Activated B cell treated with CpG ODN at 0.5 μM for 24 hours (primary cell): Measurements from ENCODE around the gene EPHA3. TPM values are rescaled to one million over a fixed set of nuclear protein-coding genes. Genes with fewer than 3 reads are reported as not detected.

ENCODE experiments used
- ATAC-seq: fragments of 200-7000 bp; cut with Tn5 transposase; one replicate; pipeline ENCODE4 v1.10.0; 2021; ENCODE audit warnings: low read depth, mild to moderate bottlenecking, moderate library complexity
- CTCF ChIA-PET: fragments of 350-600 bp; sonication (Branson Sonifier 250); formaldehyde crosslinking; loops from one replicate; lab custom pipeline; 2021; ENCODE audit warnings: antibody characterized with exemption; lab: Charles Lee
- POLR2A ChIA-PET: fragments of 350-600 bp; sonication (Branson Sonifier 250); formaldehyde crosslinking; loops from one replicate; lab custom pipeline; 2021; ENCODE audit warnings: antibody characterized with exemption; lab: Charles Lee
- DNase-seq: peaks from one replicate; pipeline ENCODE4 v3.0.0; 2022
- H3K27ac Mint-ChIP-seq: one replicate; pipeline ENCODE4 v1.8.0; 2020; ENCODE audit warnings: mixed read lengths
- H3K27me3 Mint-ChIP-seq: one replicate; pipeline ENCODE4 v1.8.0; 2021; ENCODE audit warnings: mixed read lengths
- H3K36me3 Mint-ChIP-seq: one replicate; pipeline ENCODE4 v1.8.0; 2021; ENCODE audit warnings: low read depth, mixed read lengths
- H3K4me1 Mint-ChIP-seq: one replicate; pipeline ENCODE4 v1.8.0; 2021; ENCODE audit warnings: mixed read lengths
- H3K4me3 Mint-ChIP-seq: one replicate; pipeline ENCODE4 v1.8.0; 2020; ENCODE audit warnings: mild to moderate bottlenecking, mixed read lengths
- H3K9me3 Mint-ChIP-seq: one replicate; pipeline ENCODE4 v1.8.0; 2020; ENCODE audit warnings: mixed read lengths
- intact Hi-C: fragments of 100-400 bp; cut with micrococcal nuclease; formaldehyde crosslinking; loops from one replicate; pipeline ENCODE4 v1.15.1; 2024
- total RNA-seq: library from RNA; stranded (reverse); gene quantifications from 2 replicates; pipeline ENCODE4 v1.2.3, GENCODE V29; 2022
- TF ChIP-seq, protein P1 (sequence below): fragments of 200-600 bp; IDR thresholded peaks from one replicate; pipeline ENCODE4 v1.8.0; 2022; ENCODE audit warnings: antibody characterized with exemption, mild to moderate bottlenecking

The EPHA3 gene
- total RNA-seq, 1 donor from 2014 or later, result not detected

DNA sequence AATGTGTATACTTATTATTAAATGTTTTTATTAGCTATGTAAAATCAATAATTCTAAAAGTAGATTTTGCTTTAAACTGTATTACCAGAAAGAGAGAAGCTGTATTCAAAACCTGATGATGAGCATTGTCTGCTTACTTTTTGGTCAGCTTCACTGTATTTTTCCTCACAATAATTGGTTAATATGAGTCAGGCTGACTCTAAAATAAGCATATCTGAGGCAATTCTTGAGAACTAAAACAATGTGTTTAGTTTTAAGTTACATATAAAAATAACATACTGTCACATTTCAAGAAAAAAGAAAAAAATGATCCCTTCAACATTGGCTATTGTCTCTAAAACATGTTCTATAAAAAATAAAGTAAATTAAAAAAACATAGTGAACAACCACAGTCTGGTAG is 66.1 kb downstream of the EPHA3 start:
- H3K27me3 Mint-ChIP-seq, result no peaks in the 10 kb centered on the region
- intact Hi-C loops, result no loop called here
- no peaks in the 10 kb centered on the region for H3K4me1 Mint-ChIP-seq
- no peak for ATAC-seq
- DNase-seq, result no peak
- no peak overlapping the region for H3K27ac Mint-ChIP-seq
- H3K36me3 Mint-ChIP-seq, result no peaks in the 10 kb centered on the region
- H3K4me3 Mint-ChIP-seq, result no peak overlapping the region
- ChIA-PET CTCF (no interaction called here), POLR2A (no interaction called here)
- TF ChIP-seq, protein P1, sequence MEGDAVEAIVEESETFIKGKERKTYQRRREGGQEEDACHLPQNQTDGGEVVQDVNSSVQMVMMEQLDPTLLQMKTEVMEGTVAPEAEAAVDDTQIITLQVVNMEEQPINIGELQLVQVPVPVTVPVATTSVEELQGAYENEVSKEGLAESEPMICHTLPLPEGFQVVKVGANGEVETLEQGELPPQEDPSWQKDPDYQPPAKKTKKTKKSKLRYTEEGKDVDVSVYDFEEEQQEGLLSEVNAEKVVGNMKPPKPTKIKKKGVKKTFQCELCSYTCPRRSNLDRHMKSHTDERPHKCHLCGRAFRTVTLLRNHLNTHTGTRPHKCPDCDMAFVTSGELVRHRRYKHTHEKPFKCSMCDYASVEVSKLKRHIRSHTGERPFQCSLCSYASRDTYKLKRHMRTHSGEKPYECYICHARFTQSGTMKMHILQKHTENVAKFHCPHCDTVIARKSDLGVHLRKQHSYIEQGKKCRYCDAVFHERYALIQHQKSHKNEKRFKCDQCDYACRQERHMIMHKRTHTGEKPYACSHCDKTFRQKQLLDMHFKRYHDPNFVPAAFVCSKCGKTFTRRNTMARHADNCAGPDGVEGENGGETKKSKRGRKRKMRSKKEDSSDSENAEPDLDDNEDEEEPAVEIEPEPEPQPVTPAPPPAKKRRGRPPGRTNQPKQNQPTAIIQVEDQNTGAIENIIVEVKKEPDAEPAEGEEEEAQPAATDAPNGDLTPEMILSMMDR, result no peak
- H3K9me3 Mint-ChIP-seq, result no peaks in the 10 kb centered on the region

DNA sequence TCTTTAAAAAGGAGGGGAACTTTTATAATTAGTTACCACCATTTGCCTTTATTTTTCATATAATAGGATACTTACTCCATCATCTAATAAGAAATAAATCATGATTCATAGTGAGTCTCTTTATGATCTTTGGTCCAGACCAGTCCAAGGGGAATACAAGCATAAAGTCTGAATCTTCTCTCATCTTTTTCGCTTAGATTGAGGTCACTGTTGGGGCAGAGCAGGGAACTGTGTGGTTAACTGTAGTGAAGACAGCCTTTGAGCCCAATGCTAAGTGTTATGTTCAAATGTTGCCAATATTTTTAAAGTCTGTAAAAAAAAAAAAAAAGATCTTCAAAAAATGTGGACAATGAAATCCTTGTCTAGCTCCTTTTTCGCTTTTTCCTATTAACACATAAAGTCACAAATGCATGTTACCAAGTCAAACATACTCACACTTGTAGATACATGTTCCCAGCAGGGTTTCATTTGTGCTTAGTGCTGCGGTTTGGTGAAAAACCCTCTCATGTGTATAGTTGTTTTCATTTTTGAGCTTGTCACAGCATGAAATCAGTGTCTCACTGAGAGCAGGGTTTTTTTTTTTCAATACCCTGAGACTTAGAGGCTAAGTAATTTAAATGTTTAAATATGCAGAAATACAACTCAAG is 72.1 kb downstream of the EPHA3 start:
- ATAC-seq, result no peak
- intact Hi-C loops, result no loop called here
- Mint-ChIP-seq H3K36me3 (no peaks in the 10 kb centered on the region), H3K9me3 (no peaks in the 10 kb centered on the region), H3K4me1 (no peaks in the 10 kb centered on the region), H3K27ac (no peak overlapping the region), H3K4me3 (no peak overlapping the region), H3K27me3 (no peaks in the 10 kb centered on the region)
- POLR2A ChIA-PET, result no interaction called here
- DNase-seq, result no peak
- TF ChIP-seq, protein P1, result no peak
- CTCF ChIA-PET, result no interaction called here

DNA sequence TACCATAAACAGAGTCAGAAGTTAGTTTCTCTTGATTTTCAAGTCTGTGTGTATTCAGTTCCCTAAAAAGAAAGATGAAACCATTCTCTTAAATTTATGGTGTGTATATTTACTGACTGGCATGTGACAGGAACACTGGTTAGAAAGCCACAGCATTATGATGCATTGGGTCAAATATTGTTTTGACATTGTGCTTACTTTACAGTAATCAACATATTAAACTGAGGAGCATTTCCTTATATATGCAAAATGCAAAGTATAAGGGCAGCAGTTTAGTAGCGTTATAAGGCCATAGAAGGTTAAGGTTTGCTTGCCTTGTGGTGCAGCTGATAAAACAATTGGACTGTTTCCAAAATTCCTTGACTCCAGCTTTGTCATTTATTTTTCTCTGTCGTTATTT is 72.9 kb downstream of the EPHA3 start:
- H3K4me1 Mint-ChIP-seq, result no peaks in the 10 kb centered on the region
- ChIA-PET POLR2A (no interaction called here), CTCF (no interaction called here)
- TF ChIP-seq, protein P1, result no peak
- ATAC-seq (no peak), DNase-seq (no peak)
- no peaks in the 10 kb centered on the region for H3K27me3 Mint-ChIP-seq
- H3K27ac Mint-ChIP-seq, result no peak overlapping the region
- no peaks in the 10 kb centered on the region for H3K9me3 Mint-ChIP-seq
- no peak overlapping the region for H3K4me3 Mint-ChIP-seq
- intact Hi-C loops, result no loop called here
- no peaks in the 10 kb centered on the region for H3K36me3 Mint-ChIP-seq

DNA sequence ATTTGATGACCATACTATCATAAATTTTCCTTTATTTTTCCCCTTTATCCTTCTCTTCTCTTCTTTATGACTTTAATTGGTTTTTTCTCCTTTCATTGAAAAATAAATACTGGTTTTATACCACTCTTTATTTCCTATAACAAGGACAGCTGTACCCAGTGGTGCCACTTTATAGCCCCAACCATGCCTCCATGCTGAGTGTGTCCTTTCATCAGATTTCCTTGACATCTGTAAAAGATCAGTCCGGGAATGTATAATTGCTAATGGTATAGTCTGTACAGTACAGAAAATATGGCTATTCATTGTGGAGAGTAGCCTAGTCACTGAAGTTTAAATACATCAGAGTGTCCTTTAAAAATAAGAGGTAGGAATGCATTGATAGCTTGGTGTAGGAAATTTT is 74.6 kb downstream of the EPHA3 start:
- CTCF ChIA-PET, result no interaction called here
- Mint-ChIP-seq H3K9me3 (no peaks in the 10 kb centered on the region), H3K36me3 (no peaks in the 10 kb centered on the region), H3K27ac (no peak overlapping the region), H3K4me3 (no peak overlapping the region), H3K27me3 (no peaks in the 10 kb centered on the region), H3K4me1 (no peaks in the 10 kb centered on the region)
- POLR2A ChIA-PET, result no interaction called here
- ATAC-seq (no peak), DNase-seq (no peak)
- intact Hi-C loops, result no loop called here
- TF ChIP-seq, protein P1, result no peak

DNA sequence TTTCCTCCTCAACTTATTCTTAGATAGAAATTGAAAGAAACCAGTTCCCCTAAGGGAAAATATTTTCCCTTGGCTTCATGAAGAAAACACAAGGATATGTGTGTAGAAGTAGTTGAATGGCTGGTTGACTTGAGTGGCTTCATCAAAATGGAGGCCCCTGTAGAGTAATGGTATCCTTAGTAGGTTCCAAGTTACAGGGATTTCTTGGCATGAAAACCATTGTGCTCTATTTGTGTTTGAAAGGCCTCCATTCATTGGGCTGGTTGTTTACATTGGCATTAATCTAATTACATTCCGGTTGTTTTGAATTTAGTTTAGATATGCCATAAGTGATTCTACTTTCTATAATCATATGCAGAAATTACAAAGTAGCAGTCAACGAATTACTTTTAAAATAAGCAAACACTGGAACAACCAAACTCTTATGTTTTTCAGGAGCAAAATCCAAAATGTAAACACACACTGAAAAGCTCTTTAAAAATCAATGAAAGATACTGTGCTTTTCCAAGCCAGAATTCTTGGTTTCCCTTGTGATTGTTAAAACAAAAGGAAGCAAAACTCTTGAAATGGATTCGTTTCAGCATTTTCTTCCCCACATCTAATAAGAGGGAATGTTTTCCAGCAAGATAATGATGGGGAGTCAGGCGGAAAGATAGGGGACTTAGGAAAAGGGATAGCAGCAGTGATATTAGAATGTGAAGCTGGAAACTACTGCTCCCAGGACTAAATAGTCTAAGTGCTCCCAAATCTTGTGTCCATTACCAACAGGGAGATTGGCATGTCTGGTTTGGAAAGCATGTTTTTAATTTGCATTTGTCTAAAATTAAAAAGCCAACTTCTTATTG is 77.0 kb downstream of the EPHA3 start:
- CTCF ChIA-PET, result no interaction called here
- no peak for DNase-seq
- Mint-ChIP-seq H3K9me3 (no peaks in the 10 kb centered on the region), H3K4me3 (no peak overlapping the region), H3K36me3 (no peaks in the 10 kb centered on the region), H3K27me3 (no peaks in the 10 kb centered on the region), H3K27ac (no peak overlapping the region), H3K4me1 (no peaks in the 10 kb centered on the region)
- ATAC-seq, result no peak
- POLR2A ChIA-PET, result no interaction called here
- intact Hi-C loops, result no loop called here
- TF ChIP-seq, protein P1, result no peak
